NK-92 (cell line): ENCODE measurements around the gene RNF10.
A peak's percentile ranks its signal among the peaks of the same experiment; 100 is the strongest.
"Not testable (repeated sequence)": the region's sequence is repeated elsewhere in the genome, so short reads cannot be mapped to it uniquely, and the experiment has no call there.

Experiments
- DNase-seq: peaks from one replicate; lab custom pipeline; 2025; ENCODE audit not compliant: unreplicated experiment; lab: John Stamatoyannopoulos, UW

RNF10 gene

GRCh38 chr12:120534203-120534702 is at the start of gene RNF10:
Gene RNF10 (plus strand): TSS chr12:120534356. CDS start chr12:120534812, 456 bp downstream.
- DNase-seq: no peak

GRCh38 chr12:120485961-120486881 is 47.9 kb upstream of the RNF10 start:
- DNase-seq: no peak

GRCh38 chr12:120487552-120487951 is 46.6 kb upstream of the RNF10 start:
- not testable (repeated sequence) for DNase-seq

- DNase-seq: no peak
Observed at GRCh38 chr12:120488057-120488640, 46.0 kb upstream of the RNF10 start.

- no peak for DNase-seq
Observed at GRCh38 chr12:120489018-120489417, 45.1 kb upstream of the RNF10 start.

GRCh38 chr12:120490325-120490724 is 43.8 kb upstream of the RNF10 start:
- no peak for DNase-seq

- no peak for DNase-seq
Observed at GRCh38 chr12:120490833-120491512, 43.2 kb upstream of the RNF10 start.

GRCh38 chr12:120495186-120495730 is 38.9 kb upstream of the RNF10 start:
- no peak for DNase-seq

- DNase-seq: peak; percentile 86
Observed at GRCh38 chr12:120495731-120496412, 38.3 kb upstream of the RNF10 start, which contains the start of gene DYNLL1. Gene DYNLL1 (plus strand): TSS chr12:120496113. CDS start chr12:120496422, 309 bp downstream.

GRCh38 chr12:120496413-120497340 is 37.5 kb upstream of the RNF10 start:
- no peak for DNase-seq

- no peak for DNase-seq
Observed at GRCh38 chr12:120497524-120498150, 36.5 kb upstream of the RNF10 start.

GRCh38 chr12:120498870-120499515 is 35.2 kb upstream of the RNF10 start:
- no peak for DNase-seq

GRCh38 chr12:120500581-120500980 is 33.6 kb upstream of the RNF10 start:
- DNase-seq: no peak

GRCh38 chr12:120504587-120504986 is 29.6 kb upstream of the RNF10 start:
- DNase-seq: no peak

GRCh38 chr12:120508537-120508936 is 25.6 kb upstream of the RNF10 start:
- no peak for DNase-seq

- DNase-seq: no peak
Observed at GRCh38 chr12:120514002-120514401, 20.2 kb upstream of the RNF10 start.

GRCh38 chr12:120515496-120515895 is 18.7 kb upstream of the RNF10 start:
- no peak for DNase-seq

GRCh38 chr12:120519324-120519723 is 14.8 kb upstream of the RNF10 start:
- DNase-seq: not testable (repeated sequence)
